GM19023 (cell line): Measurements from ENCODE around the gene SSBP4.

Source experiments
- ATAC-seq: cut with Tn5 transposase; IDR thresholded peaks from one replicate; pipeline ENCODE4 v1.9.1; 2021; ENCODE audit warnings: mild to moderate bottlenecking, moderate library complexity; ENCODE audit not compliant: unreplicated experiment

Gene SSBP4

DNA sequence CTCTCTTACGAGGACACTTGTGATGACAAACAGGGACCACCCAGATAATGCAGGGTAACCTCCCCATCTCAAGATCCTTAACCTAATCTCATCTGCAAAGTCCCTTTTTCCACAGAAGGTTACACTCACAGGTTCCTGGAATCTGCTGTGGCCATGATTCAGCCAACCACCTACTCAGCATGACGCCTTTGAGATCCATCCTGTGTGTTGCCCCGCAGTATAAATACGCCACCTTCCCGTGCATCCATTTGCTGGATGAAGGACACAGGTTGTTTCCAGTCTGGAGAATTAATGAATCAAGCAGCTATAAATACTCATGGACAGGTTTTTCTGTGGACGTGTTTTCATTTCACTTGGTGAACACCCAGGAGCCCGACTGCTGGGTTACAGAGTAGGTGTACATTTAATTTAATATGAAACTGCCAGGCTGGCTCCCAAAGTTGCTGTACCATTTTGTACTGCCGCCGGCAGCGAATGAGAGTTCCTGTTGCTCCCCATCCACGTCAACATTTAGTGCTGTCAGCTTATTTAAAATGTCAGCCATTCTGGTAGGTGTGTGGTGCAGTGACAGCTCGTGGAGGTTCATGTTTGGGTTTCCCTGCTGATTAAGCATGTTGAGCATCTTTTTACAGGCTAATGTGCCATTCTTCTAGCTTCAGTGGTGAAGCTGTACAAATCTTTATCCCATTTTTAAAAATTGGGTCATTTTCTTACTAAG, 62.5 kb downstream of the SSBP4 start:
- no peak for ATAC-seq

DNA sequence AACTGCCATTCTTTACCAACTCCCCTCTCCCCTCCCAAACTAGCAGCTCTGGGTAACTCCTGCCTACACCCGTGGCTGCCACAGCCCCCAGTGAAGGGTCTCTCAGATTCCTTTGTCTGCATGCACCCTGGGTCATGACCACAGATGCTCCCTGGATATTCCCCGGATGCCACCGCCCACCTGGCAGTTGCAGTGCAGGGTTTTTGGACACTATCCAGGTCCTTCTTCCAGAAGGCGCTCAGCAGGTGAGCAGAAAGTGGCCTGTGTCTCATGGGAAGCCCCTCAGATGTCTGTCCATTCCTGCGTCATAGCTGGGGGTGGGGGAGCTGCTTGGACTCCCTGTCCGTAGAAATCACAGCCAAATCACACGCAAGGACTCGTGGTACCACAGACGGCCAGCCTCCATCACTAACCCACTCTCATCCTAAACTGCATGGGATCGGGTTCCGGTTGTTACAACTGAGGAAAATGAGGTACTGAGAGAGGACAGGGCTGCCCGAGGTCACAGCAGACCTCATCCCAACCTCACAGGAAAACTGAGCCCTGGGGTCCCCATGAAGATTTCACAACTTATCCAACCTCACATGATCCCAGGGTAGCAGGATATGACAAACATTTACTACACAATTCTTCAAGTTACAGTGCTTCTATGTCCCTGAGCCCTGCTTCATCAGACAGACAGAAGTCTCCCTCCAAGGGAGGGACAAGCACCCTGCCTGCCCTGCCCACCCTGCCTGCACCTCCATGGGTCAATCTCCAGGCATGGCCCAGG, 64.1 kb downstream of the SSBP4 start:
- no peak for ATAC-seq
